HG03558 (cell line): ENCODE results near the gene SGK2.
A peak's percentile ranks its signal among the peaks of the same experiment; 100 is the strongest.
"Not testable (repeated sequence)": the region's sequence is repeated elsewhere in the genome, so short reads cannot be mapped to it uniquely, and the experiment has no call there.

ENCODE experiments used
- ATAC-seq: cut with Tn5 transposase; IDR thresholded peaks from one replicate; pipeline ENCODE4 v1.9.1; 2021; ENCODE audit warnings: moderate number of reproducible peaks; ENCODE audit not compliant: unreplicated experiment; ENCODE audit errors: extremely low read depth

The SGK2 gene

GRCh38 chr20:43586641-43587040 is 27.8 kb downstream of the SGK2 start:
- no peak for ATAC-seq

- ATAC-seq, result not testable (repeated sequence)
Observed at GRCh38 chr20:43588526-43588925, 29.7 kb downstream of the SGK2 start.

GRCh38 chr20:43590036-43590391 is 31.2 kb downstream of the SGK2 start:
- ATAC-seq, result no peak

- peak; percentile 96 for ATAC-seq
Observed at GRCh38 chr20:43590392-43591303, 31.8 kb downstream of the SGK2 start, which contains the start of gene IFT52. Gene IFT52, plus strand, starts transcription at chr20:43590937. Its CDS starts 3,762 bp downstream, at chr20:43594699.

- ATAC-seq, result not testable (repeated sequence)
Observed at GRCh38 chr20:43601960-43602359, 43.1 kb downstream of the SGK2 start.

GRCh38 chr20:43603124-43603523 is 44.3 kb downstream of the SGK2 start:
- no peak for ATAC-seq

GRCh38 chr20:43605715-43606114 is 46.9 kb downstream of the SGK2 start:
- no peak for ATAC-seq

GRCh38 chr20:43607278-43607677 is 48.5 kb downstream of the SGK2 start:
- ATAC-seq, result not testable (repeated sequence)

- no peak for ATAC-seq
Observed at GRCh38 chr20:43631598-43631997, 72.8 kb downstream of the SGK2 start.
